Liver (tissue), 3 donors: ENCODE data around the gene SKAP1.

Source experiments
- EGR1 ChIP-seq, 2 donors: IDR thresholded peaks; 2 replicates each; pipeline ENCODE4 v1.6.1; 2016 to 2018; ENCODE audit warnings: antibody characterized with exemption in 2 of 2, low read depth in 2 of 2
- HNF4G ChIP-seq: IDR thresholded peaks from 2 replicates; pipeline ENCODE4 v1.6.1; 2016; ENCODE audit warnings: antibody characterized with exemption
- JUND ChIP-seq, 2 donors: IDR thresholded peaks; 2 replicates each; pipeline ENCODE4 v1.6.1; 2016; ENCODE audit warnings: antibody characterized with exemption in 2 of 2
- RAD21 ChIP-seq, 2 donors: IDR thresholded peaks; 2 replicates each; pipeline ENCODE4 v1.6.1; 2016; ENCODE audit warnings: antibody characterized with exemption in 2 of 2, mild to moderate bottlenecking in 2 of 2
- RXRA ChIP-seq, 2 donors: IDR thresholded peaks; 2 replicates each; pipeline ENCODE4 v1.6.1; 2017 to 2018; ENCODE audit warnings: antibody characterized with exemption in 2 of 2, mild to moderate bottlenecking in 1 of 2
- SP1 ChIP-seq: IDR thresholded peaks from 2 replicates; pipeline ENCODE4 v1.6.1; 2018; ENCODE audit warnings: antibody characterized with exemption, mild to moderate bottlenecking
- TAF1 ChIP-seq: conservative IDR thresholded peaks from 2 replicates; pipeline ENCODE4 v1.6.1; 2016; ENCODE audit warnings: antibody characterized with exemption, mild to moderate bottlenecking
- YY1 ChIP-seq: IDR thresholded peaks from 2 replicates; pipeline ENCODE4 v1.6.1; 2016; ENCODE audit warnings: antibody characterized with exemption, mild to moderate bottlenecking
- TF ChIP-seq, protein P1 (sequence below): fragments of 150-350 bp; IDR thresholded peaks from 2 replicates; pipeline ENCODE4 v1.5.1; 2017; ENCODE audit warnings: improper control_type of control experiment, low read depth, low read length; ENCODE audit not compliant: missing input control
- TF ChIP-seq, protein P2 (sequence below): IDR thresholded peaks from 2 replicates; pipeline ENCODE4 v1.6.1; 2016; ENCODE audit warnings: antibody characterized with exemption, mild to moderate bottlenecking
- donor health status: healthy.
- donor health status: healthy.

DNA sequence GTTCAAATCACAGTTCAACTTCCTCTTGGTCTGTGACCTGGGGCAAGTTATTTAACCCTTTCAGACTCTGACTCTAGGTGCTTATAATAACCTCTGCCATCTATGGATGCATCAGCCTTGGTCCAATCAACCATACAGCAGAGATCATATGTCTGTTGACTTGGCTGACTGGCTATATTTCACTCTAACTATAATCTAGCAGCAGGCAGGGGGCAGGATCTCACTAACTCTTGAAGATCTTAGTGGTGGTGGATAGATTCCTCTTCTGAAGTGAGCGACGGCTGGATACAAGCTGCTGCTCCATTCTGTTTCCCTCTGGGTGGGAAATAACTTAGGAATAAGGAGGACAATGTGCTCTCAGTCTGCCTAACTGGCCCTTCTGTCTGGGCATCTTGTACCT is 146.6 kb downstream of the SKAP1 start:
- TF ChIP-seq, protein P1, sequence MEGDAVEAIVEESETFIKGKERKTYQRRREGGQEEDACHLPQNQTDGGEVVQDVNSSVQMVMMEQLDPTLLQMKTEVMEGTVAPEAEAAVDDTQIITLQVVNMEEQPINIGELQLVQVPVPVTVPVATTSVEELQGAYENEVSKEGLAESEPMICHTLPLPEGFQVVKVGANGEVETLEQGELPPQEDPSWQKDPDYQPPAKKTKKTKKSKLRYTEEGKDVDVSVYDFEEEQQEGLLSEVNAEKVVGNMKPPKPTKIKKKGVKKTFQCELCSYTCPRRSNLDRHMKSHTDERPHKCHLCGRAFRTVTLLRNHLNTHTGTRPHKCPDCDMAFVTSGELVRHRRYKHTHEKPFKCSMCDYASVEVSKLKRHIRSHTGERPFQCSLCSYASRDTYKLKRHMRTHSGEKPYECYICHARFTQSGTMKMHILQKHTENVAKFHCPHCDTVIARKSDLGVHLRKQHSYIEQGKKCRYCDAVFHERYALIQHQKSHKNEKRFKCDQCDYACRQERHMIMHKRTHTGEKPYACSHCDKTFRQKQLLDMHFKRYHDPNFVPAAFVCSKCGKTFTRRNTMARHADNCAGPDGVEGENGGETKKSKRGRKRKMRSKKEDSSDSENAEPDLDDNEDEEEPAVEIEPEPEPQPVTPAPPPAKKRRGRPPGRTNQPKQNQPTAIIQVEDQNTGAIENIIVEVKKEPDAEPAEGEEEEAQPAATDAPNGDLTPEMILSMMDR, result no peak
- TF ChIP-seq, protein P2, sequence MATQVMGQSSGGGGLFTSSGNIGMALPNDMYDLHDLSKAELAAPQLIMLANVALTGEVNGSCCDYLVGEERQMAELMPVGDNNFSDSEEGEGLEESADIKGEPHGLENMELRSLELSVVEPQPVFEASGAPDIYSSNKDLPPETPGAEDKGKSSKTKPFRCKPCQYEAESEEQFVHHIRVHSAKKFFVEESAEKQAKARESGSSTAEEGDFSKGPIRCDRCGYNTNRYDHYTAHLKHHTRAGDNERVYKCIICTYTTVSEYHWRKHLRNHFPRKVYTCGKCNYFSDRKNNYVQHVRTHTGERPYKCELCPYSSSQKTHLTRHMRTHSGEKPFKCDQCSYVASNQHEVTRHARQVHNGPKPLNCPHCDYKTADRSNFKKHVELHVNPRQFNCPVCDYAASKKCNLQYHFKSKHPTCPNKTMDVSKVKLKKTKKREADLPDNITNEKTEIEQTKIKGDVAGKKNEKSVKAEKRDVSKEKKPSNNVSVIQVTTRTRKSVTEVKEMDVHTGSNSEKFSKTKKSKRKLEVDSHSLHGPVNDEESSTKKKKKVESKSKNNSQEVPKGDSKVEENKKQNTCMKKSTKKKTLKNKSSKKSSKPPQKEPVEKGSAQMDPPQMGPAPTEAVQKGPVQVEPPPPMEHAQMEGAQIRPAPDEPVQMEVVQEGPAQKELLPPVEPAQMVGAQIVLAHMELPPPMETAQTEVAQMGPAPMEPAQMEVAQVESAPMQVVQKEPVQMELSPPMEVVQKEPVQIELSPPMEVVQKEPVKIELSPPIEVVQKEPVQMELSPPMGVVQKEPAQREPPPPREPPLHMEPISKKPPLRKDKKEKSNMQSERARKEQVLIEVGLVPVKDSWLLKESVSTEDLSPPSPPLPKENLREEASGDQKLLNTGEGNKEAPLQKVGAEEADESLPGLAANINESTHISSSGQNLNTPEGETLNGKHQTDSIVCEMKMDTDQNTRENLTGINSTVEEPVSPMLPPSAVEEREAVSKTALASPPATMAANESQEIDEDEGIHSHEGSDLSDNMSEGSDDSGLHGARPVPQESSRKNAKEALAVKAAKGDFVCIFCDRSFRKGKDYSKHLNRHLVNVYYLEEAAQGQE, result no peak
- TF ChIP-seq SP1 (no peak), RXRA (IDR thresholded peaks at IDR 0.05) (no peak), RAD21 (IDR thresholded peaks at IDR 0.05) (no peak), TAF1 (no peak), YY1 (no peak), EGR1 (IDR thresholded peaks at IDR 0.05; ENCODE audit: low read depth in 2 of 2) (no peak), JUND (IDR thresholded peaks at IDR 0.05) (no peak), HNF4G (no peak)
